SK-N-SH treated with all-trans-retinoic acid at 6 μM for 48 hours (cell line): ENCODE measurements around the gene ARPIN.

ENCODE experiments used
- BACH2 ChIP-seq: fragments of 250-450 bp; sonication (Bioruptor Pico); IDR thresholded peaks from 2 replicates; pipeline ENCODE4 v1.9.0; 2021; ENCODE audit warnings: mild to moderate bottlenecking, borderline replicate concordance
- CSDC2 ChIP-seq: fragments of 250-450 bp; sonication (Bioruptor Pico); IDR thresholded peaks from 2 replicates; pipeline ENCODE4 v1.5.0; 2020; ENCODE audit warnings: mild to moderate bottlenecking, moderate library complexity
- ESRRG ChIP-seq: fragments of 250-450 bp; sonication (Bioruptor Pico); IDR thresholded peaks from 2 replicates; pipeline ENCODE4 v1.6.1; 2021; ENCODE audit warnings: mild to moderate bottlenecking
- GLIS3 ChIP-seq: fragments of 250-450 bp; sonication (Bioruptor Pico); IDR thresholded peaks from 2 replicates; pipeline ENCODE4 v1.5.0; 2020; ENCODE audit warnings: mild to moderate bottlenecking, moderate library complexity
- ISL1 ChIP-seq: fragments of 250-450 bp; sonication (Bioruptor Pico); IDR thresholded peaks from 2 replicates; pipeline ENCODE4 v2.1.2; 2022; ENCODE audit warnings: mild to moderate bottlenecking, moderate library complexity
- OSR1 ChIP-seq: fragments of 250-450 bp; sonication (Bioruptor Pico); IDR thresholded peaks from 2 replicates; pipeline ENCODE4 v1.8.0; 2022; ENCODE audit warnings: moderate library complexity, mild to moderate bottlenecking, inconsistent platforms
- PATZ1 ChIP-seq: fragments of 250-450 bp; sonication (Bioruptor Pico); IDR thresholded peaks from 2 replicates; pipeline ENCODE4 v1.8.0; 2020; ENCODE audit warnings: mild to moderate bottlenecking, moderate library complexity, borderline replicate concordance
- SNAI2 ChIP-seq: fragments of 250-450 bp; sonication (Bioruptor Pico); IDR thresholded peaks from 2 replicates; pipeline ENCODE4 v1.5.0; 2020; ENCODE audit warnings: mild to moderate bottlenecking, moderate library complexity
- TCF4 ChIP-seq: fragments of 250-450 bp; sonication (Bioruptor Pico); IDR thresholded peaks from 2 replicates; pipeline ENCODE4 v1.8.0; 2021; ENCODE audit warnings: mild to moderate bottlenecking, moderate library complexity, borderline replicate concordance
- TOX ChIP-seq: fragments of 250-450 bp; sonication (Bioruptor Pico); IDR thresholded peaks from 2 replicates; pipeline ENCODE4 v1.8.0; 2021; ENCODE audit warnings: mild to moderate bottlenecking, moderate library complexity, borderline replicate concordance
- TSHZ2 ChIP-seq: fragments of 250-450 bp; sonication (Bioruptor Pico); IDR thresholded peaks from 2 replicates; pipeline ENCODE4 v1.5.0; 2020; ENCODE audit warnings: mild to moderate bottlenecking, moderate library complexity
- ZC3H10 ChIP-seq: fragments of 250-450 bp; sonication (Bioruptor Pico); IDR thresholded peaks from 2 replicates; pipeline ENCODE4 v1.5.1; 2021; ENCODE audit warnings: mild to moderate bottlenecking, moderate library complexity
- ZFP30 ChIP-seq: fragments of 450-650 bp; formaldehyde crosslinking; IDR thresholded peaks from 2 replicates; pipeline ENCODE4 v1.5.0; 2022; ENCODE audit warnings: mild to moderate bottlenecking, moderate library complexity
- ZNF565 ChIP-seq: fragments of 450-650 bp; formaldehyde crosslinking; conservative IDR thresholded peaks from 2 replicates; pipeline ENCODE4 v1.5.0; 2020; ENCODE audit warnings: low read depth, mild to moderate bottlenecking, moderate library complexity

GRCh38 chr15:89863918-89864317 is 48.8 kb downstream of the ARPIN start:
- TF ChIP-seq ESRRG (CRISPR knock-in tag) (no peak), TOX (CRISPR knock-in tag) (no peak), GLIS3 (CRISPR knock-in tag) (no peak), TCF4 (CRISPR knock-in tag) (no peak), PATZ1 (CRISPR knock-in tag) (no peak), TSHZ2 (CRISPR knock-in tag) (no peak), ZC3H10 (no peak), SNAI2 (CRISPR knock-in tag) (no peak), ZNF565 (no peak), OSR1 (CRISPR knock-in tag) (no peak), ISL1 (no peak), ZFP30 (CRISPR knock-in tag) (no peak), CSDC2 (CRISPR knock-in tag) (no peak), BACH2 (no peak)
